NCI-H1694 treated with DMSO at 0.1 percent for 48 hours (cell line): ENCODE results near the gene BUD23.
A peak's percentile ranks its signal among the peaks of the same experiment; 100 is the strongest.
"Not testable (repeated sequence)": the region's sequence is repeated elsewhere in the genome, so short reads cannot be mapped to it uniquely, and the experiment has no call there.

ENCODE experiments used
- DNase-seq: peaks from one replicate; lab custom pipeline; 2025; lab: John Stamatoyannopoulos, UW

BUD23 gene

DNA sequence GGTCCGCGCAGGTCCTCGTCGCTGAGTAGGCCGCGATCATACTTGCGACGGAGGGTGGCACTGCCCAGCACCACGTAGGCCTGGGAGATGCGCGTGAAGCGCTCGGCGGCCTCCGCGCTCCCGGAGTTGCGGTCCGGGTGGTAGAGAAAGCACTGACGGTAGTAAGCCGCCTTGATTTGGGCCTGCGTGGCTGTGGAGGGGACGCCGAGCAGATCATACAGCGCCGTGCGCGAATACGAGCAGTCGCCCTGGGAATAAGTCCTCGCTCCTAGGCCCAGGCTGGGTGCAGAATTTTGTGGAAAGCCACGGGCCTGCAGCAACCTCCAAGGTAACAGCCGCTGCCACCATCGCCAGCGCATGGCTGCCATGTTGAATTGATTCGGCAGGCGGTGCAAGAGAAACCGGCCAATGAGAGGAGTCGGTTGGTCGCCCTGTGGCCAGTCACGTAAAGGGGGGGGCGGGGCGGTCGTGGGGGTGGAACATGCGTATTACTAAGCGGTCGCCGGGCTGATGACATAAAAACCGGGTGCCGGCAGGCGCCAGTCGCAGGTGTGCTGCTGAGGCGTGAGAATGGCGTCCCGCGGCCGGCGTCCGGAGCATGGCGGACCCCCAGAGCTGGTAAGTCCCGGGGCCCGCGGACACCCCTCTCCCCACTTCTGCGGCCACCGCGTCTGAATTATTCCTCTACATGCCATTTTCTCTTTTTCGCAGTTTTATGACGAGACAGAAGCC is at the start of gene BUD23, which contains the start of gene DNAJC30:
TSS of gene BUD23 (plus strand) at position 542 of the 732 bp plus-strand sequence. CDS start at position 571, 29 bp downstream.
TSS of gene DNAJC30 (minus strand) at position 398 of the 732 bp plus-strand sequence. CDS start at position 368, 30 bp downstream.
- DNase-seq, result peak; percentile 89

DNA sequence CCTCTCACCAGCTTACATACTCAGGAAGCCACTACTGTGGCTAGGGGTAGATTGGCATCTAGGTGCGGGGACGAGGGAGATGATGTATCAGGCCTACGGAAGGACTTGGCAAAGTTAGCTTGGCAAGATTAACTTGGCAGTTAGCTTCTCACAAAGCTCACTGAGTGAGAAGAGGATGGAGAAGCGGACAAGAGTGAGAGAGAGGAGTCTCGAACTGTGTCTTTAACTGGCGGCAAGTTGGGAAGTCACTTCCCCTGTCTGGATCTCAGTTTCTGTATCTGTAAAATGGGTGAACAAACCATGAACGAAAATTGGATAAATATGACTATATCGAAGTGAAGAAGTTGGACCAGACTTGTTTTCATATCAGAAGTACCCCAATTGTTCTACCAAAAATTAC is 49.6 kb upstream of the BUD23 start:
- DNase-seq, result no peak

DNA sequence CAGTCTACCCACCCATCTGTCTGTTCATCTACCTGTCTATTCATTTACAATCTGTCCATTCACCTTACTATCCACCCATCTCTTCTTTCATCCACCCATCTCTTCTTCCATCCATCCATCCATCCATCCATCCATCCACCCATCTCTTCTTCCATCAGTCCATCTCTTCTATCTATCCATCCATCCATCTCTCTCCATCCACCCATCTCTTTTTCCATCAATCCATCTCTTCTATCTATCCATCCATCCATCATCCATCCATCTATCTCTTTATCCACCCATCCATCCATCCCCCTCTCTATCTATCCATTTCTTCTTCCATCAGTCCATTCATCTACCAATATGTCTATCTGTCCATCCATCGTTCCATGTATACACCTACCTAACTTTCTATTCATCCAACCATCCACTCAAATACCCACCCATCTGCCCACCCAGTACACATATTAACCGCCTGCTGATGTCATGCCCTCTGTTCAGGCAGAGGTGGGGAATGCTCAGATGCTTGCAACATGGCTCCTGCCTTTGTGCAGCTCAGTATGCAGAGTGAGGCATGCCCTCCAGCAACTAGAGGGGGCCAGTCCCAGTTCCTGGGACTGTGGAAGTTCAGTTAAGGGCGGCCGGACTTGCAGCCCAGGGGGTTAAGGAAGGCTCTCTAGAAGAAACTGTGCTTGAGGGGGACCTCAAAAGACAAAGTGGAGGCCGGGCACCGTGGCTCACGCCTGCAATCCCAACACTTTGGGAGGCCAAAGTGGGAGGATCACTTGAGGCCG is 47.8 kb upstream of the BUD23 start:
- DNase-seq, result no peak

GRCh38 chr7:73638911-73639310 is 44.5 kb upstream of the BUD23 start:
- no peak for DNase-seq

DNA sequence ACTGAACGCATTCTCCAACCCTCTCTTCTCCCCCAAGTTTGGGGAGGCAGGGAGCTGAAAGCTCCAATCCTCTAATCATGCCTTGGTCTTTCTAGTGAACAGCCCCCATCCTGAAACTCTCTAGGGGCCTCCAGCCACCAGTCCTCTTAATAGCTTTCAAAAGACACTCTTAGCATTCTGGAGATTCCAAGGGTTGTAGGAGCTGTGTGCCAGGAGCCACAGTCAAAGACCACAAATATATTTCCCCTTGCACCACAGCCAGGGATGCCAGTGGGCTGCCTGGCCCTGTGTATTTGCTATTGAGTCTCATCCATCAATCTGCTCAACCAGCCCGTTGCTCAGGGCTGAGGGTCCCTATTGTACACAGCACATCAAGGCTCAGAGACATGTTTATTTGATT is 40.6 kb upstream of the BUD23 start:
- DNase-seq, result no peak

DNA sequence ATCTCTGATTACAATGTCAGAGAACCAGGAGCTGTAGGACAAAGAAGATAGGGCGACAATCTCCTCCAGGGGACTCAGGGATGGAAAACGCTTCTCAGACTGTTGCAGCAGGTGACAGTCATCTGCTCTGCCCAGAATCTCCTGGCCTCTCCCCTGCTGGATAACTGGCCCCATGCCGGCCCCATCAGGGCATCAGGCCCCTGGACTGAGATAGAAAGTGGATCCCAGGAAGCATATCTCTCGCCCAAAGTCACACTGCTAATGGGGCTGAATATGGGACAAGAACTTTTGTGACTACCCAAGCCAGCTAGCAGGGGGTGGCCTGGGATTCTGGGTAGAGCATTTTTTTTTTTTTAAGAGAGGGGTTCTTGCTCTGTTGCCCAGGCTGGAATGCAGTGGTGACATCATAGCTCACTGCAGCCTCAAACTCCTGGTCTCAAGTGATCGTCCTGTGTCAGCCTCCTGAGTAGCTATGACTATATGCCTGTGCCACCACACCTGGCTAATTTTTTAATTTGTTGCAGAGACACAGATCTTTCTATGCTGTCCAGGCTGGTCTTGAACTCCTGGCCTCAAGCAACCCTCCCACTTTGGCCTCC is 38.6 kb upstream of the BUD23 start:
- no peak for DNase-seq

DNA sequence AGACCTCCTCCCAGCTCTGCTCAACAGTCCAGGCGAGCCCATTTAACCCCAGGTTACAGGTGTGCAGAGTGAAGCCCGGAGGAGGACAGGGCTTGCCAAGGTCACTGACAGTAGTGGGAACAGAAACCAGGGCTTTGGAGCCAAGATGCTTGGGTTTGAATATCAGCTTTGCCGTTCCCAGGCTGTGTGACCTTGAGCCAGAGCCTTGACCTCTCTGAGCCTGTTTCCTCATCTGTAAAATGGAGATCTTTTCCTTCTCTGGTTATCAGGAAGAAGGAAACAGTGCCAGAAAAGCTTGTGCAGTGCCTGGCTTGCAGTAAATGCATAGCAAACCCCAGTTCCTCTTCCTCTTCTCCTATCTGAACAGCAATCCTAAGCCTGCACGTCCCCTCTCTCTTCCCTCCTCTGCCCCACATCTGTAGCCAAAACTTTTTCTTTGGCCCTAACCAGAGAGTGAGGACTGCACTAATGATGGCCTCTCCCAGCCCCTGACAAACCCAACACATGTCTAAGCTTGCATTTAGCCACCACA is 37.7 kb upstream of the BUD23 start:
- no peak for DNase-seq

GRCh38 chr7:73646785-73647724 is 36.3 kb upstream of the BUD23 start:
- no peak for DNase-seq

DNA sequence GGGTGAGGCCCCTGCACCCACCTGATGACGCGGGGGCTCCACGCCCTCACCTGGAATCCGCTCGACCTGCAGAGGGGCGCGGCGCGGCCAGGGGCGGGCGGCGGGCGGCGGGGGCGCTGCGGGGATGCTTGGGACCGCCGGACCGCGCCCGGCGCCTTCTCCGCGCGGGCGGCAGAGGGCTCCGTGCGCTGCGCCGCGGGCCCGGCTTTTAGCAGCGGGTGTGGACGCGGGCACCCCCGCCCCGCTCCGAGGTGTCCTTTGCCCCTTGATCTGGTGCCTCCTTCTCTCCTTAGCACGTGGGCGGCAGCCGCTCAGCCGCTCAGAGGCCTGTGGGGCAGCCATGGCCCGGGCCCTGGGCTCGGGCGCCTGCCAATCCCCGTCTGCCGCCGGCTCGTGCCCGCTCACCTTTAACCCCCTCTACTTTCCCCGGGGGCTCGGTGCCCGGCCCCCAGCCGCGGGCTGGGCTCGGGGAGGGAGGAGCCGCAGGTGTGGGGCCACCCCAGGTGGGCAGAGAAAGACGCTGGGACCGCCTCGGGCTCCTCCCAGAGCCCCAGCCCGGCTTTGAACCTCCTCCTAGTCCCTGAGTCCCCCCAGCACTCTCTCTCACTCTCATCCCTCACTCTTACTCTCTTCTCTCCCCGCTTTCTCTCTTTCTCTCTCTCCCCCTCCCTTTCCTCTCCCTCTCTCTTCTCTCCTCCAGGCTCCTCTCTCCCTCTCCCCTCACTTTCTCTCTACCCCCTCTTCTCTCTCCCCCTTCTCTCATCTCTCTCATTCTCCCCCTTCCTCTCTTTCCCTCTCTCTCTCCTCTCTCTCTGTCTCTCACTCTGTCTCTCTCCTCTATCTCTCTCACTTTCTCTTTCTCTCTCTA is 35.4 kb upstream of the BUD23 start:
- DNase-seq, result no peak

GRCh38 chr7:73648593-73649332 is 34.6 kb upstream of the BUD23 start:
- no peak for DNase-seq

DNA sequence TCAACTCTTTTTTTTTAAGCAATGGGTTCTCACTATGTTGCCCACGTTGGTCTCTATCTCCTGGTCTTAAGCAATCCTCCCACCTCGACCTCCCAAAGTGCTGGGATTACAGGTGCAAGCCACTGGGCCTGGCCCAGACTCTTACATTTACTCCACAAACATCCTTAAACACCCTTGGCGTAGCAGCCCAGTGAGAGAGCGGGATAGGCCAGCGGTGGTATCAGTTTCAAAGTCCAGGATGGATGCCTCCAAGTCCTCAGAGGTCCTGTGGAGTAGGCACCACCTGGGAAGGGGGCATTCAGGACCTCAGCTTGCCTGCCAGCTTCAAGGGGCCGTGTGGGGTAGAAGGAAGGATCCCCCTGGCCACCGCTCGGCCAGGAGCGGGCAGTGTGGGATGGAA is 33.8 kb upstream of the BUD23 start:
- DNase-seq, result no peak

DNA sequence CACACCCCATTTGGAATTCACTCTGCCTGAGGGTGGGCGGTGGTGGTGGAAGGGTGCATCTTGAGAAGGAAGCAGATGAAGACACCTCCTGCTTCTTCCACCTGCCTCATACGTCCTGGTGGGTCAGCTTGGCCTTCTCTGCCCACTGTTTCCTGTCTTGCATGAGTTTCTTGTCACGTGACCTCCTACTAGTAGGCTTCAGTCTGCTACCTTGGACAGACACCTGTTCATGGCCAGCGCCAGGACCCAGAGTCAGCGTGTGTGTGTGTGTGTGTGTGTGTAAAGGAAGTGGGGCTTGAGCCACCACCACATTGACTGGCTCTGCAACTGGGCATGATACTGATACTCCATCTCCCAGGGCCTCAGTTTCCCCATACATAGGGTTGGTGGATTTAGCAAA is 32.9 kb upstream of the BUD23 start:
- no peak for DNase-seq

DNA sequence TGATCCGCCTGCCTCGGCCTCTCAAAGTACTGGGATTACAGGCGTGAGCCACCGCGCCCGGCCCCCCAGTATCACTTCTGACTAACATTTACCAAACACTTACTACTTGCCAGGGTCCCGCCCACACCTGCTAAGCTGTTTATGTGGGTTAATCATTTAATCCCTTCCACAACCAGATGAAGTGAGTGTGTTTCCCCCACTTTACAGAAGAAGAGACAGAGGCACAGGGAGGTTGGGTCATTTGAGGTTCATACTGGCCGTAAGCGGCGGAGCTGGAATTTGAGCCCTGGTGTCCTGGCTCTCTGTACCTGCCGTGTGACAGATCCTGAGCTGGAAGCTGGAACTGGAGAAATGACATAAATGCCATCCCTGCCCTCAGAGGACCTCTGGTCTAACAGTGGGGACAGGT is 30.9 kb upstream of the BUD23 start:
- DNase-seq, result no peak

DNA sequence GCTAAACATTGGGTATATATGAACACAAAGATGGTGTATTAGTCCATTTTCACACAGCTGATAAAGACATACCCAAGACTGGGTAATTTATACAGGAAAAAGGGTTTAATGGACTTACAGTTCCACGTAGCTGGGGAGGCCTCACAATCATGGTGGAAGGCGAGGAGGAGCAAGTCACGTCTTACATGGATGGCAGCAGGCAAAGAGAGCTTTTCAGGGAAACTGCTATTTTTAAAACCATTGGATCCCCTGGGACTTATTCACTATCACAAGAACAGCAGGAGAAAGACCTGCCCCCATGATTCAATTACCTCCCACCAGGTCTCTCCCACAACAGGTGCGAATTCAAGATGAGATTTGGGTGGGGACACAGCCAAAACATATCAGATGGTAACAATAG is 28.1 kb upstream of the BUD23 start:
- DNase-seq, result not testable (repeated sequence)

- DNase-seq, result no peak
These were observed 23.4 kb upstream of the BUD23 start for GRCh38 chr7:73659983-73660382.

DNA sequence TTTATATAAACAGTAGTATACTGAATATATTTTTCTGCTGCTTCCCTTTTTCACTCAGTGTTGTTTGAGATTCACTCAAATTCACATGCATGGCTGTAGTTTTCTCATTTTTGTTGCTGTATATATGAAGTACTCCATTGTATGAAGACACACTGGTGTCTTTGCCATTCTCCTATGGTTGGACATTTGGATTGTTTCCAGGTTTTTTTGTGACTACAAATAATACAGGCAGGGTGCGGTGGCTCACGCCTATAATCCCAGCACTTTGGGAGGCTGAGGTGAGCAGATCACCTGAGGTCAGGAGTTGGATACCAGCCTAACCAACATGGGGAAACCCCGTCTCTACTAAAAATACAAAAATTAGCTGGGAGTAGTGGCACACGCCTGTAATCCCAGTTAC is 22.8 kb upstream of the BUD23 start:
- not testable (repeated sequence) for DNase-seq

GRCh38 chr7:73663033-73663432 is 20.4 kb upstream of the BUD23 start:
- no peak for DNase-seq

- peak; percentile 64 for DNase-seq
These were observed 15.9 kb upstream of the BUD23 start, which contains the start of gene VPS37D for GRCh38 chr7:73667344-73668102. TSS of gene VPS37D (plus strand) at chr7:73667831. CDS start at chr7:73667959, 128 bp downstream.
